ENCODE results near the gene TRIM54. TPM values are rescaled to one million over a fixed set of nuclear protein-coding genes. Genes with fewer than 3 reads are reported as not detected.
"Not testable (repeated sequence)": the region's sequence is repeated elsewhere in the genome, so short reads cannot be mapped to it uniquely, and the experiment has no call there.

The TRIM54 gene
- total and polyA plus RNA-seq, 3 experiments from 2014 or later, result 0.22 TPM; not detected in 1

DNA sequence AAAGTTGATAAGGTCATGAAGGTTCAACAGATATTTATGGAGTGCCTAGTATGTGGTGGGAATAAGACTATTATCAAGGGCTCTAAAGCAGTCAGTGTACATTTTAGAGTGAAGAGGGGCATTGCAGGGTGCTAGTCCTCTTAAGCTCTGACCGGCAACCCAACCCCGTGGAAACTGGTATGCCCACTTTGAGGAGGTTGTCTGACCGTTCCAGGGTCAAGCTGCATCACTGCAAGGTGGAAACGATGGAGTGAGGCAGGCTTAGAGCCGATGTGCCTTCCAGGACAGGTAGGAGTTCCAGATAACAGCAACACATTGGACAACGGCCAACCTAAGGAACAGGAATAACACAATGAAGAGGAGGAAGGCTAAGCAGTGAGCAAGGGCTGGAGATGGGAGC lies 27.4 kb downstream of the TRIM54 start:
- Histone ChIP-seq H3K9me3 (ENCODE audit: low read length) (no peaks in the 10 kb centered on the region), H3K4me1 (ENCODE audit: insufficient read depth, low read length) (no peaks in the 10 kb centered on the region), H3K4me3 (ENCODE audit: low read length) (no peak overlapping the region), H3K27me3 (ENCODE audit: insufficient read depth, low read length, poor library complexity, severe bottlenecking) (peaks cover 7% of the 10 kb centered on the region), H3K36me3 (ENCODE audit: insufficient read depth, low read length) (peaks cover 8% of the 10 kb centered on the region), H3K27ac (ENCODE audit: low read depth, low read length) (no peak overlapping the region)
- Mint-ChIP-seq H3K4me3 (peak overlapping the region in 1 of 7 donors; percentile 4), H3K4me1 (peaks cover 0 to 12% (median 3%) of the 10 kb centered on the region in 3 donors), H3K27me3 (peaks cover 10 to 18% of the 10 kb centered on the region in 2 donors), H3K27ac (peak overlapping the region in 1 of 8 donors; percentile 5), H3K36me3 (peaks cover 12 to 24% (median 15%) of the 10 kb centered on the region in 3 donors), H3K9me3 (no peaks in the 10 kb centered on the region)
- POLR2A ChIA-PET, result interaction anchor here (0.7 kb wide), 1 partner anchor 13 kb away, joined by 6 read pairs; no protein-coding TSS in a partner anchor
- CTCF ChIA-PET, result no interaction called here
- DNase-seq, result no peak

DNA sequence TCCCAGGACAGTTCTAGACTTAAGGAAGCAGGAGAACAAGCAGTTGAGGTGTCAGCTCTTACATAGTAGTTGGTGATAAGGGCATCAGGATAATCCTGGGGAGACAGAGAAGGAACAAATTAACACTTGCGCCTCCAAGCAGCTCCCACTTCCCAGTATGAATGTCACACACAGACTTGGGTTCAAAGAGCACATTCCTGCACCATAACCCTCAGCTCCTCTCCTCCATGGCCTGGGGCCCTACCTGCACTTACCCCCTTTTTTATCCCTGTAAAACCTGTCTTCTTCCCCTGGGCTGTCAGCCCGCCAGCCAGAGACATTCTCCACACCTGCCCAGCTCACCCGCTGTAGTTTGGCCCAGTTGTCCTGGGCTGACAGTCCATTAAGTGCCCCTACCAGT lies 29.9 kb downstream of the TRIM54 start:
- POLR2A ChIA-PET, result no interaction called here
- Mint-ChIP-seq H3K36me3 (peaks cover 12 to 35% (median 16%) of the 10 kb centered on the region in 3 donors), H3K9me3 (no peaks in the 10 kb centered on the region), H3K4me3 (no peak overlapping the region), H3K27ac (no peak overlapping the region), H3K27me3 (peaks cover 3 to 10% of the 10 kb centered on the region in 2 donors), H3K4me1 (peaks cover 0 to 4% (median 1%) of the 10 kb centered on the region in 3 donors)
- peaks cover 8% of the 10 kb centered on the region for H3K36me3 ChIP-seq (ENCODE audit: insufficient read depth, low read length)
- H3K4me3 ChIP-seq (ENCODE audit: low read length), result no peak overlapping the region
- DNase-seq, result no peak
- CTCF ChIA-PET, result interaction anchor here (2.7 kb wide), 1 partner anchor 9 kb away, joined by 15 read pairs; no protein-coding TSS in a partner anchor
- H3K9me3 ChIP-seq (ENCODE audit: low read length), result no peaks in the 10 kb centered on the region
- no peak overlapping the region for H3K27ac ChIP-seq (ENCODE audit: low read depth, low read length)
- H3K27me3 ChIP-seq (ENCODE audit: insufficient read depth, low read length, poor library complexity, severe bottlenecking), result no peaks in the 10 kb centered on the region
- no peaks in the 10 kb centered on the region for H3K4me1 ChIP-seq (ENCODE audit: insufficient read depth, low read length)

DNA sequence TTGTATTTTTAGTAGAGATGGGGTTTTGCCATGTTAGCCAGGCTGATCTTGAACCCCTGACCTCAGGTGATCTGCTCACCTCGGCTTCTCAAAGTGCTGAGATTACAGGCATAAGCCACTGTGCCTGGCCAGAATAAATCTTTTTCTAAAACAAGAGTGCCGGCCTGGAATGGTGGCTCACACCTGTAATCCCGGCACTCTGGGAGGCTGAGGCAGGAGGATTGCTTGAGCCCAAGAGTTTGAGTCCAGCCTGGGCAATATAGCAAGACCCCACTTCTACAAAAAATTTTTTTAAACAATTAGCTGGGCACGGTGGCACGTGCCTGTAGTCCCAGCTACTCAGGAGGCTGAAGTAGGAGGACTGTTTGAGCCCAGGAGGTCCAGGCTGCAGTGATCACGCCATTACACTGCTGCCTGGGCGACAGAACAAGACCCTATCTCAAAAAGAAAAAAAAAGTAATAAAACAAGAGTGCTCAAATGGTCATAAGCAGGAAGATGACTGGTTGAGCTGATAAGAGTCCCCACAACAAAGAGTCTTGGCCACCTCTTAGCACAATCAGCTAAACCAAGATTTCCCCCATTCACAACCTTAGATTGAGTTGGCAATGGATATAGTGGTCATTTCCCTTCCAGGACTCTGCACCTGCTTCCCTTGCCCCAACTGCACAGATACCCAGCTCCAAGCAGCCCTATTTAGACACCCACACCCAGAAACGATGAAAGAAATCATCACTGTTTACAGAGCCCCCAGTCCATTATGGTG lies 31.8 kb downstream of the TRIM54 start:
- CTCF ChIA-PET, result interaction anchor here (3.3 kb wide), 1 partner anchor 10 kb away, joined by 16 read pairs; no protein-coding TSS in a partner anchor

DNA sequence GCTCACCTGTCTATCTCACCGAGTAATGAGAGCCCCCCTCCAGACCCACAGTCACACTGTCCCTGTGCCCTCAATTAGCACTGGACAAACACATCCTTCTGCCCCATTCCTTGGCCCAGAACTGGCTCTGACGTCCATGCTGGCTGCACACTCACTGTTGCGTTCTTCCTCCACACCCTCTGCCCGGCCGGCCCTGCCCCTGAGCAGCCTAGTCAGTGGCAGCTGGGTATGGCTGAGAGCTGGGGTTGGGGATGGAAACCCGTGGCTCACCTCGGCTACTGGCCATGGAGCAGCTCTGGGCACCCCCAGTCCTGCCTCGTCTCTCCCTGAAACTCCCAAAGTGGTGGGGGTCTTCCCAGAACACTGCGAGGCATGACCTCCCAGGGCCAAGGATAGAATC lies 32.5 kb downstream of the TRIM54 start:
- peaks cover 0 to 1% (median 0%) of the 10 kb centered on the region in 3 donors for H3K4me1 Mint-ChIP-seq
- ChIA-PET POLR2A (no interaction called here), CTCF (interaction anchor here (3.3 kb wide), 1 partner anchor 11 kb away, joined by 16 read pairs; no protein-coding TSS in a partner anchor)
- H3K27me3 Mint-ChIP-seq, result peaks cover 0 to 1% of the 10 kb centered on the region in 2 donors
- H3K9me3 ChIP-seq (ENCODE audit: low read length), result no peaks in the 10 kb centered on the region
- peaks cover 7 to 29% (median 8%) of the 10 kb centered on the region in 3 donors for H3K36me3 Mint-ChIP-seq
- H3K4me3 ChIP-seq (ENCODE audit: low read length), result no peak overlapping the region
- H3K4me3 Mint-ChIP-seq, result no peak overlapping the region
- no peaks in the 10 kb centered on the region for H3K27me3 ChIP-seq (ENCODE audit: insufficient read depth, low read length, poor library complexity, severe bottlenecking)
- no peaks in the 10 kb centered on the region for H3K4me1 ChIP-seq (ENCODE audit: insufficient read depth, low read length)
- no peak overlapping the region for H3K27ac ChIP-seq (ENCODE audit: low read depth, low read length)
- DNase-seq, result no peak
- peak overlapping the region in 1 of 8 donors; percentile 30 for H3K27ac Mint-ChIP-seq
- peaks cover 8% of the 10 kb centered on the region for H3K36me3 ChIP-seq (ENCODE audit: insufficient read depth, low read length)
- H3K9me3 Mint-ChIP-seq, result no peaks in the 10 kb centered on the region

More for the DNA sequence above, 31.8 kb downstream of the TRIM54 start:
- Mint-ChIP-seq H3K27me3 (peaks cover 3 to 6% of the 10 kb centered on the region in 2 donors), H3K27ac (peak overlapping the region in 1 of 8 donors; percentile 30), H3K9me3 (no peaks in the 10 kb centered on the region), H3K4me3 (no peak overlapping the region), H3K36me3 (peaks cover 12 to 34% (median 13%) of the 10 kb centered on the region in 3 donors), H3K4me1 (peaks cover 0 to 1% (median 0%) of the 10 kb centered on the region in 3 donors)
- Histone ChIP-seq H3K4me3 (ENCODE audit: low read length) (no peak overlapping the region), H3K27ac (ENCODE audit: low read depth, low read length) (no peak overlapping the region), H3K4me1 (ENCODE audit: insufficient read depth, low read length) (no peaks in the 10 kb centered on the region), H3K27me3 (ENCODE audit: insufficient read depth, low read length, poor library complexity, severe bottlenecking) (no peaks in the 10 kb centered on the region), H3K9me3 (ENCODE audit: low read length) (no peaks in the 10 kb centered on the region), H3K36me3 (ENCODE audit: insufficient read depth, low read length) (peaks cover 8% of the 10 kb centered on the region)
- POLR2A ChIA-PET, result interaction anchor here (0.6 kb wide), 1 partner anchor 198 kb away, joined by 4 read pairs; no protein-coding TSS in a partner anchor
- no peak for DNase-seq

DNA sequence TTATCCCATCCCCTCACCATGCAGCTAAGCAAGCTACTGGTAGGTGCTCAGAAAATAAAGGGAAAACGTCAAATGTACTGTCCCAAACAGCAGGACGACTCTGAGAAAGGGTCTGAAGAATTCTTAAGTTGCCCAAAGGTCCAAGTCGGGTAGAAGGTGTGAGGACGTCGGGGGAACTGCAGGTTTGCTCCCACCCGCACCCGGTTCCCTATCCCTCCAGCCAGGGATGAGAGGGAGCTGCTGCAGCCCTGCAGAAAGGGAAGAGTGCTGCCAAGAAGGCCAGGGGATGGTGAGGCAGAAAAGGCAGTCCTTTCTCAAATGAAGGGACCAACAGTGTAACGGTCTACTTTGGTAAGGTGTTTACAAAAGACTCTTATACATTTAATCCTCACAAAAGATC lies 32.9 kb downstream of the TRIM54 start:
- Histone ChIP-seq H3K4me3 (ENCODE audit: low read length) (no peak overlapping the region), H3K9me3 (ENCODE audit: low read length) (no peaks in the 10 kb centered on the region), H3K27ac (ENCODE audit: low read depth, low read length) (no peak overlapping the region), H3K4me1 (ENCODE audit: insufficient read depth, low read length) (no peaks in the 10 kb centered on the region), H3K36me3 (ENCODE audit: insufficient read depth, low read length) (peaks cover 8% of the 10 kb centered on the region), H3K27me3 (ENCODE audit: insufficient read depth, low read length, poor library complexity, severe bottlenecking) (no peaks in the 10 kb centered on the region)
- H3K4me1 Mint-ChIP-seq, result peaks cover 0 to 1% (median 0%) of the 10 kb centered on the region in 3 donors
- no peak overlapping the region for H3K27ac Mint-ChIP-seq
- H3K36me3 Mint-ChIP-seq, result peaks cover 5 to 27% (median 7%) of the 10 kb centered on the region in 3 donors
- H3K4me3 Mint-ChIP-seq, result no peak overlapping the region
- H3K9me3 Mint-ChIP-seq, result no peaks in the 10 kb centered on the region
- no peak for DNase-seq
- no peaks in the 10 kb centered on the region for H3K27me3 Mint-ChIP-seq
- CTCF ChIA-PET, result interaction anchor here (3.3 kb wide), 1 partner anchor 11 kb away, joined by 16 read pairs; no protein-coding TSS in a partner anchor
- POLR2A ChIA-PET, result no interaction called here

DNA sequence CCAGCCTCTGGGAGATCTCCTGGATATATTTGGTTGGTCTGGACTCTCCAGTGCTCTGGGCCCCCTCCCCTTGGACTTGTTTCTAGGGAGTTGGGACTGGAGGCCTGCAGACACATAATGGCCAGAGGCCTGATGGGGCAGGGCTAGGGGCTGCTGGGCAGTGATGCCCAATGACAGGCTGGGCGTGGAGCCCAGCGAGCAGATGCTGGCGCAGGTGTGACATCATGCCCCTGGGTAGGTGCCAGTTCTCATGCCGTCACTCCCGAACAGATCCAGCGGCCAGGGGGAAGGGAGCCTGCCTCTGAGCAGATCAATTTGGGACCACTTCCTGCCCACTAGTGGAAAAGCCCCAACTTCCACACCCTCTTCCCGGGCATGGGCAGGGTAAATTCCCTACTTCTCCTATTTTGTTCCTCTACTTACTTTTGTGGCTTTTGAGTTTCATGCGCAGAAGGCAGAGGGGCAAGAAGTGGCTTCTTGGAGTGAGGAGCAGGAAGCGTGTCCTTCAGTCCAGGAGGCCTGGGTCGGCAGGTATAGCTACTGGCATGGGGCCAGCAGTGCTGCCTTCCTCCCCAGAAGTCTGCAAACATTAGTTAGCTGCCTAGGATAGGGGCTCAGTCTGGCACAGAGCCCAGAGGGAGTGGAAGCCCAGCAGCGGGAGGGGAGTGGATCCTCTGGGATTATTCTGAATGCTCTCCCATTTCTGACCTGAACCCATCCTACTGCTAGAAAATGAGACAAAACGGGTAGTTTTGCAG lies 34.6 kb downstream of the TRIM54 start:
- Mint-ChIP-seq H3K4me1 (peaks cover 4 to 11% (median 6%) of the 10 kb centered on the region in 3 donors), H3K27ac (no peak overlapping the region), H3K9me3 (no peaks in the 10 kb centered on the region), H3K36me3 (peaks cover 5 to 25% (median 6%) of the 10 kb centered on the region in 3 donors), H3K4me3 (no peak overlapping the region), H3K27me3 (no peaks in the 10 kb centered on the region)
- no peak overlapping the region for H3K4me3 ChIP-seq (ENCODE audit: low read length)
- peaks cover 3% of the 10 kb centered on the region for H3K36me3 ChIP-seq (ENCODE audit: insufficient read depth, low read length)
- ChIA-PET CTCF (interaction anchor here (3.3 kb wide), 1 partner anchor 13 kb away, joined by 16 read pairs; no protein-coding TSS in a partner anchor), POLR2A (no interaction called here)
- H3K27me3 ChIP-seq (ENCODE audit: insufficient read depth, low read length, poor library complexity, severe bottlenecking), result no peaks in the 10 kb centered on the region
- H3K9me3 ChIP-seq (ENCODE audit: low read length), result no peaks in the 10 kb centered on the region
- DNase-seq, result no peak
- no peak overlapping the region for H3K27ac ChIP-seq (ENCODE audit: low read depth, low read length)
- peaks cover 2% of the 10 kb centered on the region for H3K4me1 ChIP-seq (ENCODE audit: insufficient read depth, low read length)

DNA sequence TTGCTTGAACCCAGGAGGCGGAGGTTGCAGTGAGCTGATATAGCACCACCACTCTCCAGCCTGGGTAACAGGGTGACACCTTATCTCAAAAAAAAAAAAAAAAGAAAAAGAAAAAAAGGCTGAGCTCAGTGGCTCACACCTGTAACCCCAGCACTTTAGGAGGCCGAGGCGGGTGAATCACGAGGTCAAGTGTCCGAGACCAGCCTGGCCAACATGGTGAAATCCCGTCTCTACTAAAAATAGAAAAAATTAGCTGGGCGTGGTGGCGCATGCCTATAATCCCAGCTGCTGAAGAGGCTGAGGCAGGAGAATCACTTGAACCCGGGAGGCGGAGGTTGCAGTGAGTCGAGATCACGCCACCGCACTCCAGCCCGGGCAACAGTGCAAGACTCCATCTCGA lies 37.6 kb downstream of the TRIM54 start:
- not testable (repeated sequence) for H3K9me3 Mint-ChIP-seq; H3K36me3 ChIP-seq (ENCODE audit: insufficient read depth, low read length); H3K4me3 Mint-ChIP-seq; H3K27me3 ChIP-seq (ENCODE audit: insufficient read depth, low read length, poor library complexity, severe bottlenecking); H3K4me3 ChIP-seq (ENCODE audit: low read length); H3K27ac Mint-ChIP-seq; H3K9me3 ChIP-seq (ENCODE audit: low read length); H3K27ac ChIP-seq (ENCODE audit: low read depth, low read length); DNase-seq; H3K27me3 Mint-ChIP-seq
- peaks cover 0 to 27% (median 2%) of the 10 kb centered on the region in 3 donors for H3K36me3 Mint-ChIP-seq
- peaks cover 19 to 36% (median 21%) of the 10 kb centered on the region in 3 donors for H3K4me1 Mint-ChIP-seq
- ChIA-PET CTCF (interaction anchor here (5.9 kb wide), 1 partner anchor 16 kb away, joined by 27 read pairs; no protein-coding TSS in a partner anchor), POLR2A (interaction anchor here (0.7 kb wide), 2 partner anchors 351 to 1619 kb away, joined by 4 to 5 read pairs; no protein-coding TSS in a partner anchor)
- H3K4me1 ChIP-seq (ENCODE audit: insufficient read depth, low read length), result peaks cover 15% of the 10 kb centered on the region

Data from CD8-positive, alpha-beta memory T cell (primary cell).